Stimulated activated CD4-positive, alpha-beta T cell treated with anti-CD3 and anti-CD28 coated beads, Interleukin-2, amount 100 ng/mL, for 48 hours (primary cell): Measurements from ENCODE around the gene ADCY2.

Experiments
- DNase-seq, 2 donors: peaks; one replicate each; pipeline ENCODE4 v3.0.0-alpha.2; 2020

Gene ADCY2

DNA sequence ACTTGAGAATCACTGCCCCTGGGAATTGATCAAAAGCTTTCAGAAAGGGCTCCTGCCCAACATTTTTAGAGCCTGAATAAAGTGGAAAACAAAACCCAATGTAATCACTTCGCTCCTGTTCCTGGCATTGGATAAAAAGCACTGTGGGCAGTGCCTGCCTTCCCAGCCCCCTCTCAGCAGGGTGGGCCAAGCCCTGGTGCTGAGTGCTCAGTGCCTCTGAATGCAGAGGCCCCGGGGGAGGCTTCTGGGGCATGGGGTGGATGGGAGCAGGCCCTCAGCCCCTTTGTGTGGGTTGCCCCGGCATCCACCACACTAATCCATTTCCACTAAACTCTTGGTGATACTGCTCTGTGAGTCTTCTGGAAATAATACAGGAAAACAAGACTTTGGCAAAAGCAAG, 399.4 kb downstream of the ADCY2 start:
- no peak for DNase-seq

DNA sequence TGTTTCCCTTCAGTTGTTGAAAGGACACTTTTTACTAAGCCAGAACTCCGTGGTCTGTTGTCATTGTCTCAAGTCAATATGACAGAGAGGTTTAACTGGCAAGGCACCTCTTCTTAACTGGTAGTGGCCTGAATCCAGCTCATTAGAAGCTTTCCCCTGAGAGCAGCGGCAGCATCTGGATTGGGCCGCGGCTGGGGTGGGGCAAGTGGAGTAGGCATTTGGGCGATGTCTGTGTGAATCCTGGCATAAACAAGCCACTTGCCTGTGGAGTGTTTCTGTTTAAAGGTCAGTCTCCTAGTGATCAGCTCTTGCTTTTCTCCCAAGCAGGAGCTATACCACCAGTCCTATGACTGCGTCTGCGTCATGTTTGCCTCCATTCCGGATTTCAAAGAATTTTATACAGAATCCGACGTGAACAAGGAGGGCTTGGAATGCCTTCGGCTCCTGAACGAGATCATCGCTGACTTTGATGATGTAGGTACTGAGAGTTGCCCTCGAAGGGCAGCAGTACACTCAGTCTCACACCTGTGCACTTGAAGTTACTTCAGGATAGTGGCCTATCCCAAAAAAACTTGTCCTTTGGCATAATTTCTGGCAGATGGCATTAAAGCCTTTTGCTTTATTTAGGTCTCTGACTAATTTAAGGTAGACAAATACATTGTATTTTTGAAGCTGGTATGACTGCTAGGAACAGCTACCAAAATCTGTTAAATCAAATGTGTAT, 406.1 kb downstream of the ADCY2 start:
- DNase-seq = no peak

DNA sequence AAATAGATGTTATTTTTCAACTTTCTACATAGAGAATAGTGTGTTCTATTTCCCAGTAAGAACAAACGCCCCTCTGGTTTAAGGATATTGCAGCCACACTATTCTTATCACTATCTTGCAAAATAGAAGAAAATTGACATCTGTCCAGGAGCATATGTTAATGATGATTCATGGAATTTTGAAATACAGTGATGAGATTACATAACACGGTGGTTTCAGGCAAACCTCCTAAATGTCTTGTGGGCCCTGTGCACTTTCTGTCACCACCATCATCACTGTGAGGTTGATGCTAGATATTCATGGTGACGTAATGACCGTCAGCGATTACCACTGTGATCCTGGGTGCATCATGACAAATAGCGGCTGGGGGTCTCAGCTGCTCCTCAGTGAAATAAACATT, 406.9 kb downstream of the ADCY2 start:
- DNase-seq = no peak

DNA sequence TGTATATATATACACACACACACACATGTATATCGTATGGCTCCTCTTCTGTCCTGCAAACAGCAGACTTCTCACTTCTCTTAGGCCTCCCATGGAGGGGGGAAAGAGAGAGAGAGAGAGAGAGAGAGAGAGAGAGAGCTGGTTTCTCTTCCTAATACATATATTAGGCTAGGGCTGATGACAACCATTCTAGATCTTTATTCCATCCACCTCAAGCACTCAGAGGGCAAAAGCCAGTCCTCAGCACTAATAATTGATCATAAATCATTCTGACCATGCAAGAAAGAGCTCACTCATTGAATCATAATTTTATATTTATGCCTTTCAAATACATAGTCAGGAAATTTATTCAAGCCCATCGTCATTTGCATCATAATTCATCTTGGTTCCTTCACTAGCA, 408.0 kb downstream of the ADCY2 start:
- DNase-seq = no peak

DNA sequence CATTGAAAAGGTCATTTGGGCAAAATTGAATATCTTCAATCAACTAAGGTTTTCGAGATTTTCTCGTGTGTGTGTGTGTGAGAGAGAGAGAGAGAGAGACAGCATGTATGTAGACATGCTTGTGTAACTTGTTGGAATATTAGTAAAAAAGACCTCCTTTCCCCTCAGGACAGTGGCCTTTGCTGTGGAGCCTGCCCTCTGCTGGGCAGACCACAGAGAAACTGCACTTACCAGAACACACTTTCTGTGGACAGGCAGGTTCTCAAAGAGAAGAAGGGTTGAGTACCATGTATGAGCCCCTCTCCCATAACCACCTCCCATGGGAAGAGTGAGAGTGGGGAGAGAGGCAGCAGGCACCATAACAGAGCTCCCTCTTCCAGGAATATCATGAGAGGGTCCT, 409.4 kb downstream of the ADCY2 start:
- no peak for DNase-seq

DNA sequence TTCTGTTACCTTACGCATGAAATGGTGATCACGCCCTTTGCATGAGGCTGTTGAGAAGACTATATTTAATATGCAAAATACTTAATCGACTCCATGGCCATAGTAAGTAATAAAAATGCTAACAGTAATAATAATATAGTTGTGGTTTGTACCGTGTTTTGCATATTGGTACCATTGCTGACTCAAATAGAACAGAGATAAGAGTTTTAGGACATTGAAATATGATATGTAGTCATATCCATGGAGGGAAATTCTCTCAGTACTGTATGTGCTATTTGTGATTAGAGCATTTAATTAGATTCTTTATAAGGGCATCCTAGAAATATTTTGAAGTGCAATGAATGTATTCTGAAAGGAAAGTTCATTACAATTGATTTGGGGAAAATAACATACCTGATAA, 413.1 kb downstream of the ADCY2 start:
- DNase-seq = no peak

DNA sequence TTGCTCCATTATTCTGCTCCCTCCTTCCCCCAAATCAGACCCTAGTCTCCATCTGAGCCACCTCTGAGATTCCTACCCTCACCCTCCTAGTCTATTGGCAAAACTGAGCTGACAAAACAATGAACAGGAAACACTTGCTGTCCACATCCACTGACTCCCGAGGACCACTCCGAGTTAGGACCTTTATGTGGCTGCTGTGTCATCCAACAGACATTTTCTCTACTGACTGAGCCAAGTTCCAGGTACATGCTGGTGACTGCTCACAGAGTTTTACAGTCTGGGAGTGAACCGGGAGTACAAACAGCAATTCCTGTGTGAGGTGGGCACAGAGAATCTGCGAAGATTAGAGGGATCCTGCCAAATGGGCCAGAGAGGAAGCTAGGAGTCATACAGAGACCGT, 415.8 kb downstream of the ADCY2 start:
- DNase-seq = no peak

DNA sequence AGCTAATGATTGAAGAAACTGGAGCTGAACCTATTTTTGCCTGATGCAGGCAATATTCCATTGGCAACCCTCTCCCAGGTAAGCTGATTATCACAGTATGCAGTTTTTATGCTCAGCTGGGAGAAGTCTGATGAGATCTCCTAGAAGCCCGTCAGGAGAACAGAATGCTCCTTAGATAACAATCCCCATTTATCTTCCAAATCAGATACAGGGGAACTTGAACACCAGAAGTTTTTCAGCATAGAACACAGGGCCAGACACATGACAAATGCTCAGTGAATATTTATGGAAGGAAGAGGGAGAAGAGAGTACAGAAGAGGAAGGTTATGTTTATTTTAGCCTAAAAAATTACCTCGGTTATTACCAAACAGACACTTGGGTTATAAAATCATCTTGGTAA, 417.1 kb downstream of the ADCY2 start:
- DNase-seq = no peak

DNA sequence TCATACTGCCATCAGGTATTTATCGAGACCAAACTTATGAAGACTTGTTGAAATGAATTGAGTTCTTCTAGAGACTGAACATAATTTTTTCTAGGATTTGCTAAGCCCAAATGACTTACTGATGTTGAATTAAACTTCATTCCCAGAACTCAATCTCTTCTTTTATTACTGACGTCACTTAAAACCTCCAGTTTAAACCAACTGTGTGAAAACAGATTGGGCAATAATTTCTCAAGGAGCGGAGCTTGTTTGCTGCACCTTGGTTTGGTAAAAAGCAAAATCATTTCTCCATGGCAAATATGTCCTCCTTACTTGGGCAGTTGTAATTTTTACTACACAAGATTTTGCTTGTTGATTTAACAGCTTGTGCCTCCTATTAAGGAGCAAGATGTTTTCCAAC, 417.6 kb downstream of the ADCY2 start:
- no peak for DNase-seq

DNA sequence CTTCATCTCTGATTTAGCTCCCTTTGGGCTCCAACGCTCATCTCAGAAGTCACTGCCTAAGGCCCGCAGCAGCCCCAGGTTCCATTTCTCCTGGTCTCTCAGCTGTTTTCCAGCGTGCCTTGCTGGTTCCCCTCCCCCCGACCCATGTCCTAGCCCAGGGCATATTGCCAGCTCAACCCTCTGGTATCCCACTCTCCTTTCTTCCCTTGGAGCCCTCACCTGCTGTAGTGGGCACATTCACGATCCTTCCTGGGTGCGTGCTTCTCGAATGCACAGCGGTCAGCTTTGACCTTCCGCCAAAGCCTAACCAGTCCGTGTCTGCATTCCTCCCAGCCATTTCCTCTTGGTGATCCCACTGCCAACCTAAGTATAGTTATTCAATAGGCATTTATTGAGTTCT, 418.9 kb downstream of the ADCY2 start:
- DNase-seq = no peak

DNA sequence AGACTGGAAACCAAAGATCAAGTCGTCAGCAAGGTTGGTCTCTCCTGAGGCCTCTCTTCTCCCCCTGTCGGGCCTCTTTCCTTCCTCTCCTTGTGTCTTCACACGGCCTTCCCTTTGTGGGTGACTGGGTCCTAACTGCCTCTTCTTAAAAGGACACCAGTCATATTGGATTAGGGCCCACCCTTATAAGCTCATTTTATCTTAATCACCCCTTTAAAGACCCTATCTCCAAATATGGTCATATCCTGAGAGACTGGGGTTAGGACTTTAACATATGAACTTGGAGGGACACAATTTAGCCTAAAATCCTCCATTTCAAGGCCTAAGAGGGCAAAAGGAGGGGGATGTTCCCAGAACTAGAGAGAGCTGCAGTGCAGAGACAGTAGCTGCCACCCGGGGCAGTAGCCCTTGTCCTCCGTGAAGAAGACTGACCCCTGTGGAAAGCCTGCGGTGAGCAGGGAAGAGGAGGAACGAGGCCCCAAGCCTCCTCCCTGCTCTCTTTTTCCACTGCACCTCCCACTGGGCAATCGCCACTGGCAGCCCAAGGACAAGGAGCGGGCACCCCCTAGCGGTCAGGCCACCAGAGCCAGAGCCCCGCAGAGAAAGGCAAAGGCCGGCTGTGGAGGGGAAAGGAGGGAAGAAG, 420.1 kb downstream of the ADCY2 start:
- DNase-seq = peak; percentile 61 to 67

DNA sequence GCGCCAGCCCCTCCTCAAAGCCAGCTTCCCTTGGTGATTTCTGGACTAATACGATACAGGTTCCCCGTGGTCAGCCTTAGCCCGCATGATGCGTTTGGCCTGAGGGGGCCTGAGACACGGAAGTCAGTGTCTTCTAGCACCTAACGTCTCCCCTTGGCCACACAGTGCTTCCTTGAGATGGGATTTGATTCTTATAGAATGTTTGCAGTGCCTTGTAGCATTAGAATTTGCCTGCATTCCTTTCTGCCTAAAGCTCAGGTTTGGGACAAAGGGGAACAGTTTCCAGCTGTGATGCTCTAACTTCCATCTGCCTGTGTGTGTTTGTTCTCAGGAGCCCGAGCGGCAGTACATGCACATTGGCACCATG, 420.6 kb downstream of the ADCY2 start:
- no peak for DNase-seq

DNA sequence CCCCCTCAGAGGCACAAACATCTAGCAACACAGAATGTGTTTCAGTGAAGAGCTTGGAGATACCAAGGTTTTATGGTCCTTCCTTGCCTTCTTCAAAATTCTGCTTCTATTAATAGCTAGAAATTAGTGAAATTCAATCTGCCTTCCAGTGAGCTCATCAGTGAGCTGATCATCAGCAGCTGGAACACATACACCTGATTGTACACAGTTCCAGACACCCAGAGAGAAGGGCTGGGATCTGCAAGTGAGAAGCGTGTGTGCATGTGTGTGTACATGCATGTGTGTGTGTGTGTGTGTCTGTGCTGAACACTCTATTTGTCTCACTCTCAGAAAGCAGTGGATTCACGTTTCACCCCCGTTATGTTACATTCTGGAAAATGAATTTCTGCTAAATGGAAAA, 426.5 kb downstream of the ADCY2 start:
- DNase-seq = no peak

DNA sequence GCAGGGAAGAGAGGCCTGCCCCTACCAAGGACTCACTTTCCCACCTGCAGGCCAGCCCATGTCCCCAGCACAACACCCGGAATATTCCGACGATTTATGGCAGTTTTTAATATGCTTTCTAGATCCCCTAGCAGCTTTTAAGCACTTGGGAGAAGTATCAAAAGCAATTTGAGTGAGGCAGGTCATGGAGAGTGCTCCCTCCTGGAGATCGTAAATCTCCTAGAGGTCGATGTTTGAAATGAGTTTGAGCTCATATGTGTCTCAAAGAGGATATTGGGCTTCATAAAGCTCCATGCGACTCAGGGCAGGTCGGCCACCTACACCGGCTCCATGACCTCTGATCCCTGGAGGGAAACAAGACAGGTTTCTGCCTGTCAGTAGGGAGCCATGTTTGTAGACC, 427.7 kb downstream of the ADCY2 start:
- DNase-seq = no peak

DNA sequence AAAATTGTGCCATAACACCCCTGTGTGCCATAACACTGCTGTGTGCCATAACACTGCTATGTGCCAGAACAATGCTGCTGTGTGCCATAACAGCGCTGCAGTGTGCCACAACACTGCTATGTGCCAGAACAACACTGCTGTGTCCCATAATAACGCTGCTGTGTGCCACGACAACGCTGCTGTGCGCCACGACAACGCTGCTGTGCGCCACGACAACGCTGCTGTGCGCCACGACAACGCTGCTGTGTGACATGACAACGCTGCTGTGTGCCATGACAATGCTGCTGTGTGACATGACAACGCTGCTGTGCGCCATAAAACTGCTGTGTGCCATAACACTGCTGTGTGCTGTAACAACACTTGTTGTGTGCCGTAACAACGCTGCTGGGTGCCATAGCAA, 429.1 kb downstream of the ADCY2 start:
- no peak for DNase-seq

DNA sequence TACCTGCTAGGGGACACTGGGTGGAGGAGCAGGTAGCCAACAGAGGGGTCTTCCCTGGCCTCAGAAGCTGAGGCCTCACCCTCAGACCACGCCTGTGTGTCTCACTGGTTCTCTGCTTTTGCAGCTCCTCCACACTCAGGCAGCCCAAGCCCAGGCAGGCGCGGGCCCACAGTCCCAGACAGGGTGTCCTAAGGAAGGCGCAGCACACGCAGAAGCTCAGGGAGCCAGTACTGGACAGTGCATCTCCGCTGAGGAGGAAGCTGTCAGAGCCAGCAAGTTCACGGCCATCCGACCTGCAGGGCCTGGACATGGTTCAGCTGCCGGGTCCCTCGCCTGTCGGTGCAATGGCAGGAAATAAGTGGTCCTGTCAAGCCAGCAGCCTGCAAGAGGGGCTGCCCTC, 429.7 kb downstream of the ADCY2 start:
- DNase-seq = no peak

DNA sequence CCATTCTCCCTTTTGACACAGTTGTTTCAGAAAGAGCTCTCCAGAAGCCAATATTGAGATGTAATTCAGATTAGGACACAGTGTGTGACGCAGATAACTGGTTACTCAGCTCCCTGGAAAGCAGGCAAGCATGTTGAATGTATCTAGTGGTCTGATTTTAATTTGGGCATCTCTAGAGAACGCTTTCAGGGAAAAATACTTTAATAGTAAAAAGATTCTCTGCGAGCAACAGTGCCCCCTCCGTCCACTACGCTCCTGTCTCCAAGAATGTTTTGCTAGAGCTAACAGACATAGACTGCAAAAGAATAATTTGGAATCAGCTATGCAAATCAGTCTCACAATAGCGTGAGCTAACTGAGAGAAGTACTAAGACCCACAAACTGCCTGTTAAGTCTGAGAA, 431.7 kb downstream of the ADCY2 start:
- no peak for DNase-seq

DNA sequence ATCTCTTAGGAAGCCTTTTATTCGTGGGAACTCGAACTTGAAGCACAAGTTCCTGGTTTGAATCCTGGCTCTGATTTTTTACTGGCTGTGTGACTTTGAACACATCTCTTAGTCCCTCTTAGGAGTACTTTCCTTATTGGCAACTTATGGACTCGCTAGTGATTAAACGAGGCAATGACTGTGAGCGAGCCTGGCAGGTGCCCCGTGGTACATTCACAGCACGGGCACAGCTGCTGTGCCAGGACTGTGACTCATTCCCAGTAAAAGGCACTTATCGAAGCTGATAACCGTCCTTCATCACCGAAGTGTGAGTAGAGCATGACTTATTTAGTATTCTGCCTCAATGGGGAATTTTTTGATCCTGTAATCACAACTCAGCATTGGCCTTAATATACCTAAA, 432.3 kb downstream of the ADCY2 start:
- DNase-seq = no peak

DNA sequence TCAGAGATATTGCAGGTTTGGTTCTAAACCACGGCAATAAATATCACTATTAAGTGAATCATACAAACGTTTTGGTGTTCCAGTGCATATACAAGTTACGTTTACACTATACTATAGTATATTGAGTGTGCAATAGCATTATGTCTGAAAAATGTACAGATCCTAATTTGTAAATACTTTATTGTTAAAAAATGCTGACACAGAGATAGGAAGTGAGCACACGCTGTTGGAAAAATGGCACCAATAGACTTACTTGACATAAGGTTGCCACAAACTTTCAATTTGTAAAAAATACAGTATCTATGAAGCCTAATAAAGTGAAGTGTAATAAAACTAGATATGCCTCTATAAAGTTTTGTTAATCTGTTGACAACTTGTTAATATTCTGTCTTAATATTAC, 439.0 kb downstream of the ADCY2 start:
- no peak for DNase-seq

DNA sequence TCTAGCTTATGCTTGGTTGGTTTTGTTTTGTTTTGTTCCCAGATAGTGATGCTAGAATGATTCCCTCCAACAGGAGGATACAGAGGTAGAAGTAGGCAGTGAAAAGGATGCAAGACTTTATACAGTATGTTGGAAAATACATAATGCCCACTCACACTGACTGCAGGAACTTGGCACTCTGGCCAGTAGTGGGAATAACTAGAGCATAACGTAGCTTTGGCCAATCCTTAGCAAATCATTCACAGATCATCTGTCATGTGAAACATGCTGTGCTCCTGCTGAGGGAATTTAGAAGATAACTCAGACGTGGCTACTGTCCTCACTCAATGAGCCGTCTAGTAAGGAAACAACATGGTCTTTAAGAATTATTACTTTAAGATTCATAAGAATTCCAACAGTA, 441.5 kb downstream of the ADCY2 start:
- no peak for DNase-seq

DNA sequence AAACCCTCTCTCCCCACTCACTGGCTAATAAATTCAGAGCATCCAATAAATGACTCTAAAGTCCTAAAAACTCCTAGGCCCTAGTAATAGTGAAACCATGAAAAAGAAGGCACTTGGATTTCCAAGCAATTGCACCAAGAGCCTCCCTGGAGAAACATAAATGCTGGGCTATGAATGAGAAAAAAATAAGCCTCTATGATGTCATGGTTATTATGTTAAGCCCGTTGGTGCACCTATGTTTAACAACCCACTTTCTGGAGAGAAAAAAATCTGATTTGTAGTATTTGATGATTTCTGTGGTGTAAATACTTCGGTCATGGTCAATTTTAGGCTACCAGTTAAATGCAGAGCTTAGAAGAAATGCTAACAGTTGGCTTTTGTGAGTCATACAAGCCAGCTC, 446.6 kb downstream of the ADCY2 start:
- DNase-seq = no peak

DNA sequence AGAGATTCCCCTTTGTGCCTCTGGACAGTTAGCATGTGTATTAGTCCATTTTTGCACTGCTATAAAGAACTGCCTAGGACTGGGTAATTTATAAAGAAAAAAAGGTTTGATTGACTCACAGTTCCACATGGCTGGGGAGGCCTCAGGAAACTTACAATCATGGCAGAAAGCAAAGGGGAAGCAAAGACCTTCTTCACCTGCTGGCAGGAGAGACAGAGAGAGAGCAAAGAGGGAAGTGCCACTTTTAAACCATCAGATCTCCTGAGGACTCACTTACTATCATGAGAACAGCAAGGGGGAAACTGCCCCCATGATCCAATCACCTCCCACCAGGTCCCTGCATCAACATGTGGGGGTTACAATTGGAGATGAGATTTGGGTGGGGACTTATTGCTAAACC, 449.0 kb downstream of the ADCY2 start:
- no peak for DNase-seq

DNA sequence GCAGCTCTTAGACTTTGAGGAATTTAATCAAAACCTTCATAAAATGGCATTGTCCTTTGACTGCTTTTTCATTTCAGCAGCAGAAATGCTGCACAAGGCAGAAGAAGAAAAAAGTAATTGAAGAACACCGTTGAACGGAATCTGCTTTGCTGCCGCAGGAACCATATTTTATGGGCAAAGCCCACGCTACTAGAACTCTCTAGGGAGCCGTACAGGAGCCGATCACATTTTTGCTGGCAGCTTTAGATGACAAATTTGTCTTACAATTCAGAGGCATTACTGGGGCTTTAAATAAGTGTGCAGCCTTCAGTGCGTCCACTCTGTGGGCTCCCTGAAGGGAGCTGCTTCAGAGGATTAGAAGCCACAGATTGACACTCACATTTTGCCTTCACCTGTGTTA, 449.6 kb downstream of the ADCY2 start:
- DNase-seq = no peak

DNA sequence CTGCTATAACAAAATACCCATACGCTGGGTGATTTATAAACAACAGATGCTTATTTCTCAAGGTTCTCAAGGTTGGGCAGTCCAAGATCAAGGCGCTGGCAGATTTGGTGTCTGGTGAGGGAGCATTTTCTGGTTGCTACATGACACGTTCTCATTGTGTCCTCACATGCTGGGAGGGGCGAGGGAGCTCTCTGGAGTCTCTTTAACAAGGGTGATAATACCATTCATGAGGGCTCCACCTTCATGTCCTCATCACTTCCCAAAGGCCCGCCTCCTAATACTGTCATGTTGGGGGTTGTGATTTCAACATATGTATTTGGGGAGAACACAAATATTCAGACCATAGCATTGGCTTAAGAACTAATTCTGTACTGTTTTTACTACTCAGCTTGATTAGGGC, 450.4 kb downstream of the ADCY2 start:
- DNase-seq = no peak

DNA sequence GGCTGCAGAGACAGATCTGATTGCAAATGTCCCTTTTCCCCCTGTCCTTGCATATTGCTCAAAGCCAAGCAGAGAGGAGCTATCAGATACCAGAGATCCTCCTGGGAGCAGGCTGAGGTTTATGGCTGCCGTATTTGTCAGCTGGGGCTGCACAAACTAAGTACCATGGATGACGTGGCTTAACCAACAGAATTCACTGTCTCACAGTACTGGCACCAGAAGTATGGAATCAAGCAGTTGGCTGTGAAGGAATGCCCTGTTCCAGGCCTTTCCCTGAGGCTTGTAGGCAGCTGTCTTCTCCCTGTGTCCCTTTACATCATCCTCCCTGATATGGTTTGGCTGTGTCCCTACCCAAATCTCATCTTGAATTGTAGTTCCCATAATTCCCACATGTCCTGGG, 452.4 kb downstream of the ADCY2 start:
- DNase-seq = no peak
